ENCODE data around the gene NTRK3.

DNA sequence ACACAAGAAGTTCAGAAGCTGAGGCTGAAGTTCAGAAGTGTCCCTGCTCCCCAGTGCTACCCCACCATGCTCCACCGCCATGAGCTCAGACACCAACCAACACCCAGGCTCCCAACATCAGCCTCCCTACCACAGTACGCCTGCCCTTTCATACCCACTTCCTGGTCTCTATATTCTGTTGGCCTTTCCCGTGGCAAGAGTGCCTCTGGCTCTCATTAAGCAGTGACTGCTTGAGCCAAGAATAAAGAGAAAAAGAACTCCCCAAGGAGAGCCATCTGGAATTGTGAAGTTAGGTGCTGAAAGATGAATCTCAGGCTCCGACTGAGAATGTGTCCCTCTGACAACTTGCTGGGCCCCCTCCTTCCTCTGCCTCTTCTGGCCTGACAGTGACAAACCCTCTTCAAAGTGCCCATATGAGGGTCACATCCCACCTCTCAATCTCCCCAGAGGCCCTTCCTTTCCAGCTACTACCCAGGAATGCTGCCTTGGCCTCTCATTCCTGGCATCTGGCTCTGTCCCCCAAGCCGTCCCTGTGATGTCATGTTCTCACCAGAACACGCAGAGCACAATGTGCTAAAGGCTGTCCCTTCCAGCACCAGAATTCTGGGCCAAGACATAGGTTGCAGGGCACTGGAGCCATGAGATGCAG is 306.8 kb downstream of the NTRK3 start:
- TF ChIP-seq SUZ12 (IDR thresholded peaks at IDR 0.05) (no peak), SP1 (IDR thresholded peaks at IDR 0.05) (no peak), ZNF384 (IDR thresholded peaks at IDR 0.05) (no peak), FOXK2 (IDR thresholded peaks at IDR 0.05) (no peak), FOXM1 (IDR thresholded peaks at IDR 0.05; ENCODE audit: borderline replicate concordance) (no peak), BHLHE40 (IDR thresholded peaks at IDR 0.05; ENCODE audit: borderline replicate concordance) (no peak), TARDBP (IDR thresholded peaks at IDR 0.05) (no peak), FOXA1 (IDR thresholded peaks at IDR 0.05) (no peak), L3MBTL2 (conservative IDR thresholded peaks at IDR 0.05) (no peak), ELF4 (IDR thresholded peaks at IDR 0.05) (no peak), ARNT (IDR thresholded peaks at IDR 0.05) (no peak), HDGF (IDR thresholded peaks at IDR 0.05; ENCODE audit: borderline replicate concordance) (no peak)

Measured in HEK293T (cell line).